Liver (tissue), 9 donors: Measurements from ENCODE around the gene GXYLT2. TPM values are rescaled to one million over a fixed set of nuclear protein-coding genes. Genes with fewer than 3 reads are reported as not detected.

Experiments
- DNase-seq: peaks from one replicate; pipeline ENCODE4 v3.0.0-alpha.2; 2017; ENCODE audit warnings: low spot score
- H3K27ac ChIP-seq, 2 donors: one replicate each; pipeline ENCODE4 v1.7.0; 2013; ENCODE audit warnings: inconsistent platforms in 2 of 2, low read length in 2 of 2, control low read depth in 1 of 2, low read depth in 1 of 2, mild to moderate bottlenecking in 1 of 2
- H3K27me3 ChIP-seq, 4 donors: one replicate each; pipeline versions ENCODE4 v1.6.1 to v1.7.0; 2013; ENCODE audit warnings: low read length in 3 of 4, inconsistent platforms in 1 of 4, mild to moderate bottlenecking in 1 of 4, moderate library complexity in 1 of 4; ENCODE audit not compliant: control insufficient read depth in 4 of 4, insufficient read depth in 4 of 4
- H3K36me3 ChIP-seq, 4 donors: one replicate each; pipeline versions ENCODE4 v1.6.1 to v1.7.0; 2013; ENCODE audit warnings: low read length in 3 of 4, mild to moderate bottlenecking in 3 of 4, low read depth in 1 of 4, moderate library complexity in 1 of 4; ENCODE audit not compliant: control insufficient read depth in 4 of 4, insufficient read depth in 3 of 4
- H3K4me1 ChIP-seq, 4 donors: one replicate each; pipeline versions ENCODE4 v1.6.1 to v1.7.0; 2013; ENCODE audit warnings: low read length in 3 of 4, mild to moderate bottlenecking in 3 of 4, moderate library complexity in 1 of 4; ENCODE audit not compliant: control insufficient read depth in 4 of 4, insufficient read depth in 4 of 4
- H3K4me3 ChIP-seq, 3 donors: one replicate each; pipeline versions ENCODE4 v1.6.1 to v1.7.0; 2013; ENCODE audit warnings: low read length in 3 of 3, control low read depth in 1 of 3, low read depth in 1 of 3, mild to moderate bottlenecking in 1 of 3
- H3K9ac ChIP-seq, 2 donors: one replicate each; pipeline ENCODE4 v1.7.0; 2013; ENCODE audit warnings: low read length in 2 of 2, mild to moderate bottlenecking in 2 of 2, moderate library complexity in 2 of 2, control low read depth in 1 of 2, low read depth in 1 of 2
- H3K9me3 ChIP-seq, 4 donors: one replicate each; pipeline versions ENCODE4 v1.6.1 to v1.7.0; 2013; ENCODE audit warnings: low read length in 3 of 4; ENCODE audit not compliant: control insufficient read depth in 4 of 4
- ATF3 ChIP-seq: IDR thresholded peaks from 2 replicates; pipeline ENCODE4 v1.6.1; 2016; ENCODE audit warnings: antibody characterized with exemption
- CTCF ChIP-seq: fragments of 150-350 bp; IDR thresholded peaks from 2 replicates; pipeline ENCODE4 v1.5.1; 2017; ENCODE audit warnings: improper control_type of control experiment, low read depth, low read length; ENCODE audit not compliant: missing input control
- EGR1 ChIP-seq, 2 donors: IDR thresholded peaks; 2 replicates each; pipeline ENCODE4 v1.6.1; 2016 to 2018; ENCODE audit warnings: antibody characterized with exemption in 2 of 2, low read depth in 2 of 2
- FOXA1 ChIP-seq: IDR thresholded peaks from 2 replicates; pipeline ENCODE4 v1.6.1; 2016; ENCODE audit warnings: antibody characterized with exemption
- FOXA2 ChIP-seq: IDR thresholded peaks from 2 replicates; pipeline ENCODE4 v1.6.1; 2016; ENCODE audit warnings: antibody characterized with exemption
- GABPA ChIP-seq, 2 donors: IDR thresholded peaks in 1 of 2; conservative IDR thresholded peaks in 1 of 2; 2 replicates each; pipeline ENCODE4 v1.6.1; 2016; ENCODE audit warnings: antibody characterized with exemption in 2 of 2, mild to moderate bottlenecking in 1 of 2, moderate library complexity in 1 of 2
- HNF4A ChIP-seq, 2 donors: conservative IDR thresholded peaks; 2 replicates each; pipeline ENCODE4 v1.6.1; 2016; ENCODE audit warnings: antibody characterized with exemption in 2 of 2, mild to moderate bottlenecking in 2 of 2
- HNF4G ChIP-seq: IDR thresholded peaks from 2 replicates; pipeline ENCODE4 v1.6.1; 2016; ENCODE audit warnings: antibody characterized with exemption
- JUND ChIP-seq, 2 donors: IDR thresholded peaks; 2 replicates each; pipeline ENCODE4 v1.6.1; 2016; ENCODE audit warnings: antibody characterized with exemption in 2 of 2
- MAX ChIP-seq: IDR thresholded peaks from 2 replicates; pipeline ENCODE4 v1.6.1; 2016; ENCODE audit warnings: antibody characterized with exemption
- NR2F2 ChIP-seq: IDR thresholded peaks from 2 replicates; pipeline ENCODE4 v1.6.1; 2016; ENCODE audit warnings: antibody characterized with exemption
- RAD21 ChIP-seq, 2 donors: IDR thresholded peaks; 2 replicates each; pipeline ENCODE4 v1.6.1; 2016; ENCODE audit warnings: antibody characterized with exemption in 2 of 2, mild to moderate bottlenecking in 2 of 2
- REST ChIP-seq: IDR thresholded peaks from 2 replicates; pipeline ENCODE4 v1.6.1; 2016; ENCODE audit warnings: antibody characterized with exemption, mild to moderate bottlenecking
- RXRA ChIP-seq, 2 donors: IDR thresholded peaks; 2 replicates each; pipeline ENCODE4 v1.6.1; 2017 to 2018; ENCODE audit warnings: antibody characterized with exemption in 2 of 2, mild to moderate bottlenecking in 1 of 2
- SP1 ChIP-seq: IDR thresholded peaks from 2 replicates; pipeline ENCODE4 v1.6.1; 2018; ENCODE audit warnings: antibody characterized with exemption, mild to moderate bottlenecking
- TAF1 ChIP-seq: conservative IDR thresholded peaks from 2 replicates; pipeline ENCODE4 v1.6.1; 2016; ENCODE audit warnings: antibody characterized with exemption, mild to moderate bottlenecking
- YY1 ChIP-seq: IDR thresholded peaks from 2 replicates; pipeline ENCODE4 v1.6.1; 2016; ENCODE audit warnings: antibody characterized with exemption, mild to moderate bottlenecking
- ZBTB33 ChIP-seq: IDR thresholded peaks from 2 replicates; pipeline ENCODE4 v1.6.1; 2016; ENCODE audit warnings: antibody characterized with exemption
- WGBS: extraction: QIAGEN DNeasy Blood & Tissue Kit; methylation state at CpG from one replicate; pipeline ENCODE4 v1.1.7; 2013; 5-methylcytosine and 5-hydroxymethylcytosine counted together
- polyA plus RNA-seq, 2 donors: library from polyadenylated mRNA; stranded (reverse) in 1 of 2; unstranded in 1 of 2; fragments of 200-250 nt in 1 of 2; fragments of >200 nt in 1 of 2; fragmentation: Nextera tagmentation in 1 of 2; extraction: Ambion mirVana in 1 of 2; gene quantifications; one replicate each; pipeline versions ENCODE4 v1.2.1 to v1.2.3, GENCODE V29; 2013 to 2015
- total RNA-seq, 2 donors: library from RNA; depleted of rRNA; stranded (reverse); fragments of >200 nt; gene quantifications; one replicate each; pipeline ENCODE4 v1.2.3, GENCODE V29; 2014
- donor health status: healthy.
- donor health status: healthy.
- donor health status: healthy.
- donor health status: healthy.
- donor health status: healthy.

The GXYLT2 gene
- total and polyA plus RNA-seq, 4 donors = 0.06 to 0.98 (median 0.10) TPM

GRCh38 chr3:72894976-72895552 is 7.2 kb downstream of the GXYLT2 start:
- no peaks in the 10 kb centered on the region for H3K36me3 ChIP-seq
- H3K27ac ChIP-seq = no peak overlapping the region
- no peak overlapping the region for H3K4me3 ChIP-seq
- no peak overlapping the region for H3K9ac ChIP-seq
- WGBS = 85% methylated on average over 5 of the region's 5 CpGs
- no peaks in the 10 kb centered on the region for H3K4me1 ChIP-seq
- no peaks in the 10 kb centered on the region for H3K27me3 ChIP-seq
- no peak for TF ChIP-seq NR2F2
- H3K9me3 ChIP-seq = no peaks in the 10 kb centered on the region
- DNase-seq = no peak

GRCh38 chr3:72896996-72897757 is 9.3 kb downstream of the GXYLT2 start:
- Histone ChIP-seq H3K27ac (no peak overlapping the region), H3K36me3 (no peaks in the 10 kb centered on the region), H3K27me3 (no peaks in the 10 kb centered on the region), H3K4me3 (no peak overlapping the region), H3K9ac (no peak overlapping the region), H3K4me1 (no peaks in the 10 kb centered on the region), H3K9me3 (no peaks in the 10 kb centered on the region)
- DNase-seq = no peak
- 85% methylated on average over 4 of the region's 4 CpGs for WGBS
- TF ChIP-seq MAX (no peak), EGR1 (IDR thresholded peaks at IDR 0.05; ENCODE audit: low read depth in 2 of 2) (no peak), ZBTB33 (no peak), TAF1 (no peak), HNF4G (no peak), SP1 (no peak), GABPA (IDR thresholded peaks at IDR 0.05 in 1 of 2, conservative IDR thresholded peaks at IDR 0.05 in 1 of 2) (no peak), FOXA2 (no peak), RAD21 (IDR thresholded peaks at IDR 0.05) (no peak), FOXA1 (no peak), REST (no peak), ATF3 (no peak), HNF4A (conservative IDR thresholded peaks at IDR 0.05) (no peak), CTCF (no peak), YY1 (no peak), NR2F2 (no peak), JUND (IDR thresholded peaks at IDR 0.05) (no peak), RXRA (IDR thresholded peaks at IDR 0.05) (no peak)
